Prostate gland (tissue), 2 donors: ENCODE results near the gene RASGRF2. TPM values are rescaled to one million over a fixed set of nuclear protein-coding genes. Genes with fewer than 3 reads are reported as not detected.

Source experiments
- DNase-seq: peaks from one replicate; pipeline ENCODE4 v3.0.0-alpha.2; 2019; ENCODE audit warnings: low spot score
- H3K27ac ChIP-seq, 2 donors: fragments of 200-600 bp; sonication (generic); 2 replicates each; pipeline ENCODE4 v1.5.1; 2017 to 2019
- H3K27me3 ChIP-seq: fragments of 200-600 bp; sonication (generic); replicated peaks from 2 replicates; pipeline ENCODE4 v1.5.1; 2019; ENCODE audit not compliant: insufficient read depth
- H3K36me3 ChIP-seq, 2 donors: fragments of 200-600 bp; sonication (generic); 1 replicate in 1 of 2; 2 replicates in 1 of 2; pipeline versions ENCODE4 v1.5.1 to v1.8.1; 2017 to 2019
- H3K4me1 ChIP-seq: fragments of 200-600 bp; sonication (generic); replicated peaks from 2 replicates; pipeline ENCODE4 v1.5.1; 2019
- H3K4me3 ChIP-seq, 2 donors: fragments of 200-600 bp; sonication (generic); 2 replicates each; pipeline ENCODE4 v1.5.1; 2017 to 2019
- H3K9me3 ChIP-seq: fragments of 200-600 bp; sonication (generic); 2 replicates; pipeline ENCODE4 v1.5.1; 2017
- POLR2A ChIP-seq: fragments of 450-650 bp; IDR thresholded peaks from one replicate; pipeline ENCODE4 v1.6.1; 2016; ENCODE audit warnings: antibody characterized with exemption, mild to moderate bottlenecking
- POLR2AphosphoS5 ChIP-seq: sonication (generic); formaldehyde crosslinking; IDR thresholded peaks from one replicate; pipeline ENCODE4 v1.6.1; 2017; ENCODE audit warnings: antibody characterized with exemption
- WGBS: methylation state at CpG from one replicate; pipeline ENCODE4 v1.1.5; 2018; 5-methylcytosine and 5-hydroxymethylcytosine counted together
- intact Hi-C: fragments of 100-400 bp; cut with DNase I; formaldehyde crosslinking; loops from one replicate; pipeline ENCODE4 v1.14.2; 2022
- total RNA-seq, 2 donors: library from RNA; depleted of rRNA; stranded (reverse); fragments of >200 nt; gene quantifications; one replicate each; pipeline ENCODE4 v1.1.0, GENCODE V29; 2016
- TF ChIP-seq, protein P1 (sequence below), 4 experiments: fragments of 200-600 bp in 2 of 4; fragments of 450-650 bp in 2 of 4; sonication (generic) in 2 of 4; IDR thresholded peaks; 1 replicate in 3 of 4; 2 replicates in 1 of 4; pipeline ENCODE4 v1.5.1; 2016 to 2019; ENCODE audit warnings: antibody characterized with exemption in 4 of 4, mild to moderate bottlenecking in 2 of 4, moderate library complexity in 2 of 4

Gene RASGRF2
- total RNA-seq, 2 donors from 2014 or later, result 3.0 to 7.6 TPM

DNA sequence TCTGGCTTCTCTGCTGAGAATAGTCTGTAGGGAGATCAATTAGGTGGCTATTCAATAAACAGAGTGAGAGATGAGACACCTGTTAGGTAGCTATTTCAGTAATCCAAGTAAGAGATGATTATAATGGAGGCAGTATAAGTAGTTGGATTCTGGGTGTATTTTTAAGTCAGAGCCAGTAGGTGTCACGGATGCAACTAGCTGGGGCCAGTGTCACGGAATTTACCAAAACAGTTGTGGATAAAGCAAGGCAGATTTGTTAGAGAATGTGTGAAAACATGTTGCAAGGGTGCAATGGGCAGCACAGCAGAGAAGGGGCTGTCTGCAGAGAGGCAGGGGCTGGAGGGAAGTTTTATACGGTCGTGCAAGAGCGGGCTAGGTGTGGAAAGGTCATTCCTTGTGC is 114.9 kb downstream of the RASGRF2 start:
- Histone ChIP-seq H3K27ac (no peak overlapping the region), H3K36me3 (no peaks in the 10 kb centered on the region), H3K9me3 (no peaks in the 10 kb centered on the region), H3K27me3 (no peaks in the 10 kb centered on the region), H3K4me3 (no peak overlapping the region), H3K4me1 (no peaks in the 10 kb centered on the region)
- DNase-seq, result no peak
- 88% methylated on average over 5 of the region's 5 CpGs for WGBS
- TF ChIP-seq, protein P1, sequence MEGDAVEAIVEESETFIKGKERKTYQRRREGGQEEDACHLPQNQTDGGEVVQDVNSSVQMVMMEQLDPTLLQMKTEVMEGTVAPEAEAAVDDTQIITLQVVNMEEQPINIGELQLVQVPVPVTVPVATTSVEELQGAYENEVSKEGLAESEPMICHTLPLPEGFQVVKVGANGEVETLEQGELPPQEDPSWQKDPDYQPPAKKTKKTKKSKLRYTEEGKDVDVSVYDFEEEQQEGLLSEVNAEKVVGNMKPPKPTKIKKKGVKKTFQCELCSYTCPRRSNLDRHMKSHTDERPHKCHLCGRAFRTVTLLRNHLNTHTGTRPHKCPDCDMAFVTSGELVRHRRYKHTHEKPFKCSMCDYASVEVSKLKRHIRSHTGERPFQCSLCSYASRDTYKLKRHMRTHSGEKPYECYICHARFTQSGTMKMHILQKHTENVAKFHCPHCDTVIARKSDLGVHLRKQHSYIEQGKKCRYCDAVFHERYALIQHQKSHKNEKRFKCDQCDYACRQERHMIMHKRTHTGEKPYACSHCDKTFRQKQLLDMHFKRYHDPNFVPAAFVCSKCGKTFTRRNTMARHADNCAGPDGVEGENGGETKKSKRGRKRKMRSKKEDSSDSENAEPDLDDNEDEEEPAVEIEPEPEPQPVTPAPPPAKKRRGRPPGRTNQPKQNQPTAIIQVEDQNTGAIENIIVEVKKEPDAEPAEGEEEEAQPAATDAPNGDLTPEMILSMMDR (IDR thresholded peaks at IDR 0.05), result no peak
- TF ChIP-seq POLR2A (no peak), POLR2AphosphoS5 (no peak)
- intact Hi-C loops, result no loop called here

DNA sequence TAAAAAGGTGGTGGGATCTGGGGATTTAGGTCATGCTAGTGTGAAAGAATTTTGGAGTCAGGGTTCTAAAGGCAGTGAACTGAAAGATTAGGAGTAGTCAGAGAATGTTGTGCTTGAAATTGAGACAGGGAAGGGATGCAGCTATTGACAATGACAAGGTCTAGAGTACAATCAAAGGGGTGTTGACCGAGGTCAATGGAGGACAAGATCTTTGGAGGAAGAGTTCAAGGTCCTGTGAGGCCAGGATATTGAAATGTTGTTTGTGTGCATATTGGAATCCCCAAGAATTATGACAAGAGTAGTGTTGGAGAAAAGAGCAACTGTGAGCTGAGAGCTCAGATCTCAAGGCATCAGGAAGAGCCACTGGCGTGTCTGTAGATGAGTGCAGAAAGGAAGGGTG is 116.9 kb downstream of the RASGRF2 start:
- no peaks in the 10 kb centered on the region for H3K9me3 ChIP-seq
- no peaks in the 10 kb centered on the region for H3K36me3 ChIP-seq
- H3K27me3 ChIP-seq, result no peaks in the 10 kb centered on the region
- no peak overlapping the region for H3K27ac ChIP-seq
- no peak overlapping the region for H3K4me3 ChIP-seq
- WGBS, result 96% methylated on average over 2 of the region's 2 CpGs
- no peaks in the 10 kb centered on the region for H3K4me1 ChIP-seq
- DNase-seq, result no peak
- intact Hi-C loops, result no loop called here
- TF ChIP-seq POLR2AphosphoS5, result no peak
- no peak for TF ChIP-seq POLR2A
- TF ChIP-seq, protein P1 (IDR thresholded peaks at IDR 0.05), result no peak

- Histone ChIP-seq H3K36me3 (no peaks in the 10 kb centered on the region), H3K4me1 (no peaks in the 10 kb centered on the region), H3K27ac (no peak overlapping the region), H3K9me3 (no peaks in the 10 kb centered on the region), H3K4me3 (no peak overlapping the region), H3K27me3 (no peaks in the 10 kb centered on the region)
- TF ChIP-seq POLR2A, result no peak
- TF ChIP-seq, protein P1 (IDR thresholded peaks at IDR 0.05), result no peak
- no peak for TF ChIP-seq POLR2AphosphoS5
- intact Hi-C loops, result no loop called here
- DNase-seq, result no peak
- WGBS, result 93% methylated on average over 2 of the region's 2 CpGs
Measured at GRCh38 chr5:81078930-81079329, 118.8 kb downstream of the RASGRF2 start.

DNA sequence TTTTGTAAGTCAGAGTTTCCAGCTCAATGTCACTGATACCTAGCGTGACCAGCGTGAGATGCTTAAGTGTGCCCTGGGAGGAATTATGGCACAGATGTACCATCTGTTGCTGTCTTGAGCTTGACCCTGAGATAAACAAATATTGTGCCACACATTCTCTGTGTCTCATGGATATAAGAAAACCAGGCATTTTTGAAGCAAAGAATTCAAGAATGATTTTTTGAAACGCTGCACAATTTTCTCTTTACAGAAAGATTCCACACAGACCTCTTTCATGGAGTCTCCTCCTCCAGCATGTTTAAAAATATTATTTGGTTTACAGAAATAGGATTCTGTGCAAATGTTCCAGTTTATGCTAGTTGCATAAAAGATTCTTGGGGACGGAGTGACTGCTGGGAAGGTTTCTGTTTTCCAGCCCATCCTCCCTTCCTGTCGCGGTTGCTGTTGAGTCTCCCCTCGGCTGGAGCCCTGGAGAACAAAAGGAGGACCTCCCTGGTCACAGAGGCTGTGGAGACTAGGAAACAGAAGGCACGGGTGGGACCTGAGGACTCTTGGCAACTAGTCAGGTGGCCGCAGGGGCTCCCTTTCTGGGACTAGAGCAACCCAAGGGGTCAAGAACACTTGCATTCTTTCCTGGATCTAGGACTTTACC is 120.8 kb downstream of the RASGRF2 start:
- no peak for TF ChIP-seq POLR2AphosphoS5
- TF ChIP-seq, protein P1 (IDR thresholded peaks at IDR 0.05), result no peak
- no peak for TF ChIP-seq POLR2A
- DNase-seq, result no peak
- Histone ChIP-seq H3K27me3 (no peaks in the 10 kb centered on the region), H3K9me3 (no peaks in the 10 kb centered on the region), H3K4me1 (no peaks in the 10 kb centered on the region), H3K36me3 (no peaks in the 10 kb centered on the region), H3K4me3 (no peak overlapping the region), H3K27ac (peak overlapping the region in 1 of 2 donors; percentile 46)
- intact Hi-C loops, result no loop called here
- WGBS, result 60% methylated on average over 9 of the region's 9 CpGs

GRCh38 chr5:81081461-81081835 is 121.3 kb downstream of the RASGRF2 start:
- H3K27me3 ChIP-seq, result no peaks in the 10 kb centered on the region
- WGBS, result 58% methylated on average over 8 of the region's 8 CpGs

More at GRCh38 chr5:81081461-81081835, 121.3 kb downstream of the RASGRF2 start:
- Histone ChIP-seq H3K27ac (peak overlapping the region in 1 of 2 donors; percentile 46), H3K4me1 (no peaks in the 10 kb centered on the region), H3K36me3 (no peaks in the 10 kb centered on the region), H3K9me3 (no peaks in the 10 kb centered on the region), H3K4me3 (no peak overlapping the region)
- TF ChIP-seq POLR2AphosphoS5, result no peak
- TF ChIP-seq, protein P1 (IDR thresholded peaks at IDR 0.05), result no peak
- TF ChIP-seq POLR2A, result no peak
- no peak for DNase-seq
- intact Hi-C loops, result no loop called here
